ENCODE results near the gene SPTLC2. TPM values are rescaled to one million over a fixed set of nuclear protein-coding genes. Genes with fewer than 3 reads are reported as not detected.

SPTLC2 gene
- total RNA-seq, 1 experiment from 2014 or later, result 44.7 TPM

- Histone ChIP-seq H3K9ac (ENCODE audit: low read length) (no peak overlapping the region), H3K4me2 (ENCODE audit: low read length) (no peak overlapping the region), H3K9me2 (ENCODE audit: insufficient read depth) (no peaks in the 10 kb centered on the region), H3K4me1 (ENCODE audit: control insufficient read depth in 1 of 2, insufficient read depth in 2 of 2, low read length in 2 of 2) (no peaks in the 10 kb centered on the region), H2AFZ (ENCODE audit: low read depth, low read length, poor library complexity, severe bottlenecking) (no peak overlapping the region), H3K27me3 (ENCODE audit: insufficient read depth, low read length) (no peaks in the 10 kb centered on the region), H3K27ac (ENCODE audit: low read depth, low read length) (no peak overlapping the region), H3K79me2 (ENCODE audit: insufficient read depth, low read length) (no peaks in the 10 kb centered on the region), H3K4me3 (replicated peaks in 1 of 2; ENCODE audit: low read depth in 1 of 2, low read length in 2 of 2) (no peak overlapping the region), H4K20me1 (ENCODE audit: insufficient read depth) (no peaks in the 10 kb centered on the region), H3K9me3 (ENCODE audit: control insufficient read depth in 1 of 2, insufficient read depth in 1 of 2, low read depth in 1 of 2, low read length in 2 of 2) (no peaks in the 10 kb centered on the region), H3K36me3 (ENCODE audit: control insufficient read depth in 1 of 2, insufficient read depth in 2 of 2, low read length in 2 of 2) (peaks cover 16 to 26% of the 10 kb centered on the region in 2 experiments)
- CTCF ChIA-PET, result no interaction called here
- intact Hi-C loops (cut with micrococcal nuclease), result no loop called here
- RAD21 ChIA-PET (ENCODE audit: low non-redundant PET in 1 of 2, low total read pairs in 2 of 2, uncharacterized antibody in 2 of 2, unreplicated experiment in 2 of 2), result no interaction called here
- DNase-seq (ENCODE audit: low read depth, low spot score) (no peak), ATAC-seq (no peak)
- BruUV-seq (replicated peaks), result no TSS peak
- TF ChIP-seq CEBPB (IDR thresholded peaks at IDR 0.05; ENCODE audit: low read depth), result no peak
- no peak for TF ChIP-seq YY1 (IDR thresholded peaks at IDR 0.05; ENCODE audit: extremely low read depth, insufficient replicate concordance, low read depth, low read length)
- TF ChIP-seq ZBTB33 (IDR thresholded peaks at IDR 0.05; ENCODE audit: extremely low read depth, insufficient replicate concordance, low read length), result no peak
- no peak for TF ChIP-seq CTCF (IDR thresholded peaks at IDR 0.05 in 2 of 3, conservative IDR thresholded peaks at IDR 0.05 in 1 of 3; ENCODE audit: borderline replicate concordance in 1 of 3, insufficient read depth in 1 of 3, low read depth in 2 of 3, low read length in 2 of 3)
- no peak for TF ChIP-seq FOSL1 (IDR thresholded peaks at IDR 0.05; ENCODE audit: low read depth)
- no peak for TF ChIP-seq EGR1 (IDR thresholded peaks at IDR 0.05; ENCODE audit: low read depth)
- no peak for TF ChIP-seq EZH2phosphoT487 (IDR thresholded peaks at IDR 0.05; ENCODE audit: borderline replicate concordance)
- TF ChIP-seq ATF3 (IDR thresholded peaks at IDR 0.05), result no peak
- no peak for TF ChIP-seq REST (IDR thresholded peaks at IDR 0.05; ENCODE audit: low read depth)
- TF ChIP-seq MAX (IDR thresholded peaks at IDR 0.05), result no peak
- no peak for TF ChIP-seq ZFX (IDR thresholded peaks at IDR 0.05)
- TF ChIP-seq SIN3A (IDR thresholded peaks at IDR 0.05; ENCODE audit: low read depth), result no peak
- TF ChIP-seq JUND (IDR thresholded peaks at IDR 0.05), result no peak
- TF ChIP-seq ZNF274 (IDR thresholded peaks at IDR 0.05; ENCODE audit: low read depth, low read length), result no peak
- TF ChIP-seq ELF1 (IDR thresholded peaks at IDR 0.05; ENCODE audit: borderline replicate concordance, low read depth), result no peak
- TF ChIP-seq POLR2A (IDR thresholded peaks at IDR 0.05; ENCODE audit: borderline replicate concordance, extremely low read depth, insufficient read depth, insufficient read length), result no peak
- TF ChIP-seq SP1 (IDR thresholded peaks at IDR 0.05; ENCODE audit: low read depth), result no peak
- TF ChIP-seq SRF (IDR thresholded peaks at IDR 0.05; ENCODE audit: low read depth), result no peak
- TF ChIP-seq TCF7L2 (IDR thresholded peaks at IDR 0.05; ENCODE audit: borderline replicate concordance, extremely low read depth, insufficient read depth, insufficient read length), result no peak
- no peak for TF ChIP-seq RAD21 (IDR thresholded peaks at IDR 0.05; ENCODE audit: low read depth)
- POLR2A ChIA-PET, result no interaction called here
These were observed 67.0 kb downstream of the SPTLC2 start for GRCh38 chr14:77549451-77549850.
